ENCODE measurements around the gene SLC25A31.

SLC25A31 gene

DNA sequence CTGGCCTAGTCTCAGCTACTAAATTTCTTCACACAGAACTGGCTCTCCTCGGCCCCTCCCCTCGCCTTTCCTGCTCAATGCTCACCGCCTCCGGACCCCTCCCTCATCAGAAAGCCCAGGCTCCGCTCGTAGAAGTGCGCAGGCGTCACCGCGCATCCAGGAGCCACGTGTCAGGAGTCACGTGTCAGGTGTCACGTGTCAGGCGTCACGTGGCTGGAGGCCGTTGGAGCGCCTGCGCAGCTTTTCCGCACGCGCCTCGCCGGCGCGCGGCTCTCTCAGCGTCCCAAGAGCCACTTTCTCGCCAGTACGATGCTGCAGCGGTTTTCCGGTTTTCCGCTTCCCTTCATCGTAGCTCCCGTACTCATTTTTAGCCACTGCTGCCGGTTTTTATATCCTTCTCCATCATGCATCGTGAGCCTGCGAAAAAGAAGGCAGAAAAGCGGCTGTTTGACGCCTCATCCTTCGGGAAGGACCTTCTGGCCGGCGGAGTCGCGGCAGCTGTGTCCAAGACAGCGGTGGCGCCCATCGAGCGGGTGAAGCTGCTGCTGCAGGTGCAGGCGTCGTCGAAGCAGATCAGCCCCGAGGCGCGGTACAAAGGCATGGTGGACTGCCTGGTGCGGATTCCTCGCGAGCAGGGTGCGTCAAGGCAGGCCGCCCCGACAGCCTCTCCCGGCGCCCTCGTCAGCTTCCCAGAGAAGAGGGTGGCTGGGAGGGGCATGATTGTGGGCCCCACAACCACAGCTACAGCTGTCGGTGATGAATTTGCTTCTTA, at the start of gene SLC25A31:
SLC25A31 (plus strand) TSS at position 259 of the 772 bp plus-strand sequence; CDS start at position 405, 146 bp downstream.
- DNase-seq, result no peak

DNA sequence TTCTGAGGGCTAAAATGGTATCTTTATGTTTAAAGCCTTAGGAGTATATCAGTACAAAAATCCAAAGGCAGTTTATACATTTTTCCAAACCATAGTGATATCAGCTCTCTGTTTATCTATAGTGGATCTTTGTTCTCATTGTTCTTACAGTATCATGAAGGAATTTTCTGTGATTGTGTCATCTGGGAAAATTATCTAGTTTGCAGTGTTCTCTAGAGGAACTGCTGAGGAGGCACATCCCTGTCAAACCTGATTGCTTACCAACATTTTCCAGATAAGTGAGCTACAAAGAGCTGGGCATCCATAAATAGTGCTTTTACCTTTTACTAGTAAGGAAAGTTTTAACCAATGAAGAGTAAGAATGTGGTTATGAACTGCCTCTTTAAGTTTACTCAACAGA, 44.9 kb upstream of the SLC25A31 start:
- no peak for DNase-seq

DNA sequence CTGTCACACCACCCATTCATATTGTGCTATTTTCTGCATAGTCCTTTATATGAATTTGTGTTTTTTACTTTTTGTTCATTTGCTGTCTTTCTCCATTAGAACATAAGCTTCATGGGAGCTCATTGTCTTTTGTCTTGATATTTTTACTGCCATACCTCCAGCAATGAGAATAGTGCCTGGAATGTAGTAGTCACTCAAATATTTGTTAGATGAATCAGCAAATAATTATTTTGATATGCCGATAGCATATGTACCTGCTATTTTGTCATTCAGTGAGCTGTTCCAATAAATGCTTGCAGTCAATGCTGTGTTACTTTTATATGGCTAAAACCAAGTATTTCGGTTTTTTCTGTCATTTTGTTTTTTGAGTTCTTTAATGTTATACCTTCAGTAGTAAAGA, 43.5 kb upstream of the SLC25A31 start:
- no peak for DNase-seq

DNA sequence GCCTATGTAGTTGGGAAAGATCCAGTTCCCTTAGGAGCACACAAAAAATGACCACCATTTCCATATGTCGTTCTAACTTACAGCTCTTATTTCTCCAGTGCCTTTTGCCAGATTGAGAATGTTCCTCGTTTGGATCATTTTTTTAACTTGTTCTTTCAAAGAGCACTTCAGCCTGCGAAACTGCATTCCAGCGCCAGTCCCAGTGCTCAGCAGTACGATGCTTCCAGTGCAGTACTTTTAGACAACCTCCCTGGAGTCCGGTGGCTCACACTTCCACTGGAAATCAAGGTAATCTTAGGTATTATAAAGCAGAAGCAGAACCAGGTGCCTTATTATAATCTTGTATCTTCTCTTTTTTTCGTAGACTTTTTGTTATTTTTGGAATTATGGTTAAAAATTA, 42.6 kb upstream of the SLC25A31 start:
- no peak for DNase-seq

DNA sequence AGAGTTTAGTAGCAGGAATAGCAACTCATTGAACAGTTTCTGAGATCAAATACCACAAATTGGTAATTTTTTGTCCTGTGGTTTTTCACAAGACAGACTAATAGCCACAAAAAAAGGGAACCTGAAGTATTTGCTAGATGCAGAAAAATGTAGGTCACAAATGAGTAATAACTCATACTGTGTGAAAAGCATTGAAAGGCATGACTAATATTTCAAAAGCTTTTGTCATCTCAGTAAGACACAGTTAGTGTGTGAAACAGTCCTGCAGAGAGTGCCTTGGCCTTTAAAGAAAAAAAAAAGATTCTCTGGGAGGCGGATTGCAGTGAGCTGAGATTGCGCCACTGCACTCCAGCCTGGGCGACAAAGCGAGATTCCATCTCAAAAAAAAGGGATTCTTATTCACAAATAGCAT, 31.4 kb upstream of the SLC25A31 start:
- DNase-seq, result no peak

DNA sequence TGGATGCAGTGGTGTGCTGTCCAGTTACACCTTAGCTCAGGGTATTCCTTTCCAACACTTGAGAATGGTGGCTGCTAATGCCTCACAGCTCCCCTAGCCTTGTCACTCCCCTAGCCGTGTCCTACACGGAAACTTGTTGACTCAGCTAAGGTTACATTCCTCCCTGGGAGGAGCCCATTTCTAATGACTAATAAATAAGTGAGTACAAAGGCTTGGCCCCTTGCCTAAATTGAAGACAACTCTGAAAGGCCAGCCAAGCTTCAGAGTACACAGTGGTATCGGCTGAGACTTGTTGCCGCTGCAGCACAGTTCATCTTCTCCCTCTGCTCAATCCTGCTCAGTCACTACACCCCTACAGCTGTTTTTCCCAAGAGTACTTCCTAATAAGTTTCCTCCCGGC, 21.2 kb upstream of the SLC25A31 start:
- no peak for DNase-seq

DNA sequence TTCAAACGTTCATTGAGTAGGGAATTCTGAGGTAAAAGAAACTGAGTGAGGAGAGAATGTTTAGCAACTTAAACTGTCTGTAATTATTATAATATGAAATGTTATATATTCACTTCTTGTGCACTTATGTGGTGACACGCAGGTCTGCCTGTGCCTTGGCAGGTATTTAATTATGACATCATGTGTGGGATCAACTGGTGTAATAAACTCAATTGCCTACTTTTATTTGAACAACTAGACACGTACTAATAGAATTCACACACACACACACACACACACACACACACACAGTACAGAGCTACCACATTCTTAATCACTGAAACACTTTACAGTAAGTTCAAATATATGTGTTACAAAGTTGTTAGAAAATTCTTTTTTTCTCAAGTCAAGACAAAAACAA, 20.7 kb upstream of the SLC25A31 start:
- DNase-seq, result no peak

DNA sequence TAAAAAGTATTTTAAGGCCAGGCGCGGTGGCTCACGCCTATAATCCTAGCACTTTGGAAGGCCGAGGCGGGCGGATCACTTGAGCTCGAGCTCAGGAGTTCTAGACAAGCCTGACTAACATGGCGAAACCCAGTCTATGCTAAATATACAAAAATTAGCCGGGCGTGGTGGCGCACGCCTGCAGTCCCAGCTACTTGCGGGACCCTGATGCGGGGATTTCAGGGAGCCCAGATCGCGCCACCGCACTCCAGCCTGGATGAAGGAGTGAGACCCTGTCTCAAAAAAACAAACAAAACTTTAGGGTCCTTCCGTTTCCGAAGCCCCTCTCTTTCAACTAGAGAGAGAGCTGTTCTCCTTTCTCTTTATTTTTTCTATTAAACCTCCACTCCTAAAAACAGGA, 1.2 kb downstream of the SLC25A31 start:
- no peak for DNase-seq

DNA sequence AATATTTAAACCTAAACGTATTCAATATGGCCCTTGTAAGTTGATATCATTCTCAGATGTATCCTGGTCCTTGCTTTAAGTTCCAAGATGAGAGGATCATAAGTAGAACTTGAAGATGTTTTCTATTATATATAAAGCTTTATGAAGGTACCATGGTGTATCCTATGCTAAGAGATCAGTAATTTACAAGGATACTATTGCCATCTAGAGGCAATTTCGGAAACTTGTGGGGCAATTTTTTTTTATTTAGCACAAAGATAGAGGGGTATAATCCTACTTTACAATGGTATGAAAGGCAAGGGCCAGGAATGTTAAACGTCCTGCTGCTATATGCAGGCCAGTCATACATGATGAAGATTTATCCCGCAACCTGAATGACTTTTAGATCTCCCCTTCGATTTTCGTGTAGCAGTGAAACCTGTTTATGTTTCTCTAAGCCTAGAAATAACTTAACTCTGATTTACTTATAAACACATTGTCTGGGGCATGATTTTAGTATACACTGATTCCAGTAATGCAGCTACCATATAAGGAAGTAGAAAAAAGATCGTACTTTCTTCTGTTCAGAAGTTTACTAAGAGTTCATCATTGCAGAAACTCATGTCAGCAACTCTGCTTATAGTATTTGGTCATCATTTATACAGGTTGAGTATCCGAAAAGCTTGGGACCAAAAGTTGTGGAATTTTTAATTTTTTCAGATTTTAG, 2.6 kb downstream of the SLC25A31 start:
- no peak for DNase-seq

DNA sequence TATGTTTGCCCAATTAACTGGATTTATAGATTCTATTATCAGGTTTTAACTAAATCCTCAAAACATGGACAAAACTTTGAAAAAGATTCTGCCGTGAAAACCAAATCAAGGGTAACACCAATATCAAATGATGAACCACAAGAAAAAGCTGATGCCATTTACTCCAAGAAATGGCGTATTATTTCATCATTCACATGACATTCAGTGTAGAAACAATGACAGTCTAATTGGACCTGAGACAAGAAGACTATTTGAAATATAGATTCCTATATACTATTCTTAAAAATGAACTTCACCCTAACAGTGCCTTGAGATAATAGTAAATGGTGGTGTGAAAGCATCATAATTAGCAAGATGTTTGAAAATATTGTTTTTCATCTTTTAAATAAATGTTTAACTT, 4.8 kb downstream of the SLC25A31 start:
- no peak for DNase-seq

DNA sequence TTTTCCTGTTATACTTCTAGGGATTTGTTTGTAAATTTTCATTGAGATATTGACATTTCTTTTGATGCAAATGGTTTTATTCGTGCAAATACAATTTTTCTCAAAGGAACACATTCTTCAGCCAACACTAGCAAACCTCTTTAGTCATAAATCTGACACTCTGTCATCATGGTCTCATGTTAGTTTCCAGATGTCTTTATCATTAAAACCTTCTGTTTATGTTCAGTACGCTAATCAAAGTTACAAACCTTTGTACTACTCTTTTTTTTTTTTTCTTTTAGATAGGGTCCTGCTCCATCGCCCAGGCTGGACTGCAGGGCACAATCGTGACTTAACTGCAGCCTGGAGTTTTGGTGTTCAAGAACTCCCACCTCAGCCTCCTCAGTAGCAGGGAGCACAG, 7.1 kb downstream of the SLC25A31 start:
- no peak for DNase-seq

DNA sequence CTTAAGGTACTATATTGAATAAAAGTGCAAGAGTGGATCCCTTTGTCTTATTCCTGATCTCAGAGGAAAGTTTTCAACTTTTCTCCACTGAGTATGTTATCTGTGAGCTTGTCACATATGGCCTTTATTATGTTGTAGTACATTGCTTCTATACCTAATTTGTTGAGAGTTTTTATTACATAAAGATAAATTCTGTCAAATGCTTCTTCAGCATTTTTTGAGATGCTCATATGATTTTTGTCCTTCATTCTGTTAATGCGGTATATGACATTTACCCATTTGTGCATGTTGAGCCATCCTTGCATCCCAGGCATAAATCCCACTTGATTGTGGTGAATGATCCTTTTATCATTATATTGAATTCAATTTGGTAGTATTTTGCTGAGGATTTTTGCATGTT, 11.0 kb downstream of the SLC25A31 start:
- no peak for DNase-seq

DNA sequence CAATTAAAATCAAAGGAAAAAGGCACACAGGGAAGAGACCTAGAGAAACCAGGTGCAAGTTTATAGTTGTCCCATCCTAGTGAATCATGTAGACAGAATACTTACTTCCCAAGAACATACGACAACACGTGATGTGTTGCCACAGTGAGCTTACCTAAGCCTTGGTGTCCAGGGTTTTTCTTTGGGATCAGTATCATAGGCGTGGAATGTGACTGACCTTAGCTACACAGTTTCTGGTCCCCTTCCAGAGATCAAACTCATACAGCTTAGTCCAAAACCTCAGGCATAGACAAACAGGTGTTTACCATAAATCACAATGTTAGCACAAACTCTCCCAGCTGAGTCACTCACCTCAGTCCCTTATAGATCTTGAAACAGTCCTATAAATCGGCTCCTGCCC, 17.7 kb downstream of the SLC25A31 start:
- DNase-seq, result no peak

DNA sequence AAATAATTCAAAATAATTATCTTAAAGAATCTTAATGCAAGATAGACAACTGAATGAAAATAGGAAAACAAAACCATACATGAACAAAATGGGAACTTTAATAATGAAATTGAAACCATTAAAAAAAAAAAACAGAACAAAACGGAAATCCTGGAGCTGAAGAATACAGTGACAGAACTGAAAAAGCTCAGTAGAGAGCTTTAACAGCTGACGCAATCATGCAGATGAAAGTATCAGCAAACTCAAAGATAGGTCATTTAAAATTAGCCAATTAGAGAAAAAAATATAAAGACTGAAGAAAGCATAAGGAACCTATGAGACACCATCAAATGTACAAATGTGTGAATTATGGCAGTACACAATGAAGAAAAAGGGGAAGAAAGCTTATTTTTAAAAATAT, 18.8 kb downstream of the SLC25A31 start:
- no peak for DNase-seq

DNA sequence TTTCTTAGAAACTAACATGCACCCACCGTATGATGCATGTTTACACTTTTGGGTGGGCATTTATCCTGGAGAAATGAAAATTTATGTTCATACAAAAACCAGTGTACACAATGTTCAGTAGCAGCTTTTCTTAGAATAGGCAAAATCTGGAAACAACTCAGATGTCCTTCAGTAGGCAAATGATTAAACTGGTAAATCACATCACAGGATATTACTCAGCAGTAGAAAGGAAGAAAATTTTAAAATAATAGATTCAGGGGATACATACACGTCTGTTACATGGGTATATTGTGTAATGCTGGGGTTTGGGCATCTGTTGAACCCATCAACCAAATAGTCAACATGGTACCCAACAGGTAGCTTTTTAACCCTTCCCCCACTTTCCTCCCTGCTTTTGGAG, 26.7 kb downstream of the SLC25A31 start:
- no peak for DNase-seq

DNA sequence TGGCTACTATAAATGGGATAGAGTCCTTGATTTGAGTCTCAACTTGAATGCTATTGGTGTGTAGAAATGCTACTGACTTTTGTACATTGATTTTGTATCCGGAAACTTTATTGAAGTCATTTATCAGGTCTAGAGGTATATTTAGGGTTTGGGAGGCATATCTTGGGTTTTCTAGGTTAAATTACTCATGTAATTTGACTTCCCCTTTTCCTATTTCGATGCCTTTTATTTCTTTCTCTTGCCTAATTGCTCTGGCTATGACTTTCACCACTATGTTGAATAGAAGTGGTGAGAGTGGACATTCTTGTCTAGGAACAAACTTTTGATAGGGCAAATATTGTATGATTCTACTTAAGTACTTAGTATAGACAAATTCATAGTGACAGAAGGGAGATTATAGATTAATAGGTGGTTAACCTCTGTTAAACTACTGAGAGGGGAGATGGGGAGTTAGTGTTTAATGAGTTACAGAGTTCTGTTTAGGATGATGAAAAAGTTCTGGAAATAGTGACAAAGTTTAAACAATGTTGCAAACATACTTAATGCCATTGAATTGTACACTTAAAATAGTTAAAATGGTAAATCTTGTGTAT, 29.1 kb downstream of the SLC25A31 start:
- no peak for DNase-seq

DNA sequence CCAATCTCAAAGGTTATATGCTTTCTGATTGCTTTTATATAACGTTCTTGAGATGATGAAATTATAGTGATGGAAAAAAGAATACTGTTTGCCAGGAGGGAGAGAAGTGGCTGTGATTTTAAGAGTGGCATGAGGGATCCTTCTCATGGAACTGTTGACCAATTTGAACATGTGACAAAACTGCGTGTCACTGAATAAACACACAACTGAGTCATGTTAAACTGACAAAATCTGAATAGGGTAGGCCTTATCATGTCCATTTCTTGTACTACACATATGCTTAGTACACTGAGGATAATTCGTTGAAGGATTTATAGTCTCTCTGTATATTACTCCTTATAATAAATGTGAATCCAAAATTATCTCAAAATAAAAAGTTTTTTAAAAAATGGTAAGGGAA, 29.7 kb downstream of the SLC25A31 start:
- DNase-seq, result no peak

DNA sequence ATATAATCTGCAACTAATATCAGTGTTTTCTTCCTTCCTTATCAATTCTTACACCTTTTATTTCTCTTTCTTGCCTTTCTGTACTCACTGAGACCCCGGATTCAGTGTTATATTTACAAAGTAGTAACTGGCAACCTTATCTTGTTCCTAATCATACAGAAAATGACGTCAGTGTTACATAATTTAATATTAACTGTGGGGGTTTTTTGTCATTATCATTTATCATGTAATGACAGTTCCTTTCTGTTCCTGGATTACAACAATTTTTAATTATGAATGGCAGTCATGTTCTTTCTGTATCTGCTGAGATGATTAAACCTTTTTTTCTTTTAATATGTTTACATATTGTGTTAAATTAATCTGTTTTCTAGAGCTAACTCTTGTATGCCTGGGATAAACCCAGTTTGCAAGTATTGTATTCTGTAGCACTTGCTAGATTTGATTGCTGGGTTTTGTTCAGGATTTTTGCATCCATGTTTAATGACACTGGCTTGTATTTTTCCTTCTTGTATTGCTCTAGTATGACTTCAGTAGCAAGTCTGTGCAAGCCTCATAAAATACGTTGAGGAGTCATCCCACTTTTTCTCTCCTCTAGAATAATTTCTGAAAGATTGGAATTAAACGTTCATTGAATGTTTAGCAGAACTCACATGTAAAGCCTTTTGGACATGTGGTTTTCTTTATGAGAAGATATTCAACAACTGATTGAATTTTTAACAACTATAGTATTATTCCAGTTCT, 41.5 kb downstream of the SLC25A31 start:
- no peak for DNase-seq

DNA sequence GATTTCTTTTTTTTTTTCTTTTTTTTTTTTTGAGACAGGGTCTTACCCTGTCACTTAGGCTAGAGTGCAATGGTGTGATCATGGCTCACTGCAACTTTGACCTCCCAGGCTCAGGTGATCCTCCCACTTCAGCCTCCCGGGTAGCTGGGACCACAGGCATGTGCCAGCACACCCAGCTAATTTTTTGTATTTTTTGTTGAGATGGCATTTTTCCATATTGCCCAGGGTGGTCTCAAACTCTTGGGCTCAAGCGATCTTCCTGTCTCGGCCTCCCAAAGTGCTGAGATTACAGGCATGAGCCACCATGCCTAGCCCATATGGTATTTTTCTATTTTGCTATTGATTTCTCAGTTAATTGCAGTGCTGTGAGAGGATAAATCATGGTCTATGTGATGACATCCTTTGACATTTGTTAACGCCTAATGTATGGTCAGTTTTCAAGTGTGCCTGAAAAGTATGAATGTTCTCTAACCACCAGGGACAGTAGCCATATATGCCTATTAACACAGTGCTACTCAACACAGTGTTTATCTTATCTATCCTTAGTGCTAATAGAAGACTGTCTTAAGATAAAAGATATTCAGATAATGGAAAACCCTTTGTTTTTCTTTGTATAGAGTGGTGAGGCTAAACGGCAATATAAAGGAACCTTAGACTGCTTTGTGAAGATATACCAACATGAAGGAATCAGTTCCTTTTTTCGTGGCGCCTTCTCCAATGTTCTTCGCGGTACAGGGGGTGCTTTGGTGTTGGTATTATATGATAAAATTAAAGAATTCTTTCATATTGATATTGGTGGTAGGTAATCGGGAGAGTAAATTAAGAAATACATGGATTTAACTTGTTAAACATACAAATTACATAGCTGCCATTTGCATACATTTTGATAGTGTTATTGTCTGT, 42.8 kb downstream of the SLC25A31 start:
- DNase-seq, result no peak

DNA sequence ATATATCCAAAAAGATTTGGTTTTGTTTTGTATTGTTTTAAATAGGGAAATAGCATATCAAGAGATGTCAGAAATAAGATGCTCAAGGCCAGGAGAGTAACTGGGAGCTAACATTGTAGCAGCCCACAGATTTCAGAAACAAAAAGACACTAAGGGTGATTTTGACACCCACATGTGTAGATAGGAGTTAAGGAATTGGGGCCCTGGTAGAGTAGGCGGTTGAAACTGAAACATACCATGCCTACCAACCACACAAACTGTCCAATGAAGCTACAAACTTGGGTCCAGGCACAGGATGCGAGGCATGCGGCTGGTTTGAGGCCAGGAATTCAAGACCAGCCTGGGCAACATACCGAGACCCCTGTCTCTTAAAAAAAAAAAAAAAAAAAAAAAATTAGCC, 45.6 kb downstream of the SLC25A31 start:
- DNase-seq, result no peak

DNA sequence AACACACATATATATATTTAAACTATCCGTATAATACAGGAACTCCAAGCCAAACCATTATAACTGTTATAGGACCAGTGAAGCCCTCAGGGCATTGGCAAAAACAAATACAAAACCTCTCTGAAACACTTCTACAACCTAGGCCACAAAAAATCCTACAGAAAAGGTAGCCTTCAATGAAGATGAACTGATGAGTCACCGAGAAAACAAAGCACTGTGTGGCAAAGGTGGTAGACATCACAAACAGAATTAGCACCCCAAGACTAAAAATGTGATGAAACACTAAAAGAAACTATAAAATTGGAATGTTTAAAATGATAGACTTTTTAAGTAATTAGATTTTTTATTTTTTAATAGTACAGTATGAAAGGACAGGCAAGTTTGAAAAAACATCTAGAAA, 46.4 kb downstream of the SLC25A31 start:
- no peak for DNase-seq

DNA sequence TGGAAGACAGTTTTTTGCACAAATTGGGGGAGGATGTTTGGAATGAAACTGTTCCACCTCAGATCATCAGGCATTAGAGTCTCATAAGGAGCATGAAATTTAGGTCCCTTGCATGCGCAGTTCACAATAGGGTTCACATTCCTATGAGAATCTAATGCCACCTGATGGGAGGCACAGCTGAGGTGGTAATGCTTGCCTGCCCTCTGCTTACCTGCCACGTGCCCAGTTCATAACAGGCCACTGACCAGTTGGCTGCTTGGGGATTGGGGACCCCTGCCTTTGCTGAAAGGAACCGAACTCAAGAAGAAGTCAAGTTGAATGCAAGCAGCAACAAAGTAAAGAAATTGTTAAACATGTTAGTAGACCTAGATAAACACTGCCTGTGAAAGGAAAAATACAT, 47.3 kb downstream of the SLC25A31 start:
- no peak for DNase-seq

DNA sequence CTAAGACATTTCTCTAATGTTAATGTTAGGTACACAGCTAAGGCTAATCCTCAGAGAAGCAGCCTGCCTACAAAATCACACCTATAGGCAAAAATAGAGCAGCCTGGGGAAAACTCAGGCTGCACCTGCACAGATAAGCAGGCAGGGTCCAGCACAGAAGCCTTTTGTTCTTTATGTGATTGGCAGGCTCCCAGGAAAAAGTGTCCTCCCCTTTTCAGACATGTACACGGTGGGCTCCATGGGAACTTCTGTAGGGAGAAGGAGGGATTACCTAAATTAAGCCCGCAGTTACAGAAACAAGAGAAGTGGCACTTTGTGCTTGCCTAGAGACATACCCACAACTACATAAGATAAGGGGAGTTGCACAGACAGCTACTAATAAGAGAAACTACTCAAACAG, 47.9 kb downstream of the SLC25A31 start:
- DNase-seq, result no peak

All from NCI-H748 treated with DMSO at 0.1 percent for 48 hours (cell line).